HepG2 (cell line): ENCODE data around the gene TASP1. TPM values are rescaled to one million over a fixed set of nuclear protein-coding genes. Genes with fewer than 3 reads are reported as not detected.

Experiments used
- ASH2L ChIP-seq: fragments of 300-600, 200-600 bp; sonication (generic); IDR thresholded peaks from 2 replicates; pipeline ENCODE4 v1.7.0; 2017; ENCODE audit warnings: low read depth, mild to moderate bottlenecking, moderate library complexity, mixed read lengths, low read length; ENCODE audit not compliant: insufficient read length
- BCL6 ChIP-seq: IDR thresholded peaks from 2 replicates; pipeline ENCODE4 v1.6.1; 2016; ENCODE audit warnings: missing genetic modification reagents, missing compliant biosample characterization
- BORCS8-MEF2B ChIP-seq: sonication (generic); formaldehyde crosslinking; IDR thresholded peaks from 2 replicates; pipeline ENCODE4 v1.8.0; 2022; ENCODE audit warnings: mild to moderate bottlenecking, missing genetic modification reagents
- FOXO1 ChIP-seq: sonication (generic); formaldehyde crosslinking; IDR thresholded peaks from 2 replicates; pipeline ENCODE4 v1.4.0; 2020; ENCODE audit warnings: missing genetic modification reagents
- HNF4A ChIP-seq: sonication (generic); formaldehyde crosslinking; IDR thresholded peaks from 2 replicates; pipeline ENCODE4 v1.4.0; 2020; ENCODE audit warnings: missing genetic modification reagents
- MAFF ChIP-seq: IDR thresholded peaks from 2 replicates; pipeline ENCODE4 v1.6.1; 2011; ENCODE audit warnings: low read depth, low read length, improper control_type of control experiment
- MED1 ChIP-seq: sonication (generic); formaldehyde crosslinking; IDR thresholded peaks from 2 replicates; pipeline ENCODE4 v1.4.0; 2020; ENCODE audit warnings: missing genetic modification reagents
- MIXL1 ChIP-seq: IDR thresholded peaks from 2 replicates; pipeline ENCODE4 v1.6.1; 2016
- MLLT10 ChIP-seq: sonication (generic); formaldehyde crosslinking; IDR thresholded peaks from 2 replicates; pipeline ENCODE4 v1.4.0; 2020; ENCODE audit warnings: missing genetic modification reagents
- MXI1 ChIP-seq: IDR thresholded peaks from 3 replicates; pipeline ENCODE4 v1.6.1; 2012; ENCODE audit warnings: low read depth, low read length, inconsistent platforms, borderline replicate concordance
- RXRB ChIP-seq: IDR thresholded peaks from 2 replicates; pipeline ENCODE4 v1.6.1; 2016; ENCODE audit warnings: borderline replicate concordance, missing genetic modification reagents, missing compliant biosample characterization
- TEAD3 ChIP-seq: optimal IDR thresholded peaks from 2 replicates; pipeline ENCODE3; 2016; ENCODE audit warnings: borderline replicate concordance
- ZBTB7B ChIP-seq: sonication (generic); formaldehyde crosslinking; IDR thresholded peaks from 2 replicates; pipeline ENCODE4 v1.4.0; 2020; ENCODE audit warnings: missing genetic modification reagents
- ZFP1 ChIP-seq: IDR thresholded peaks from 2 replicates; pipeline ENCODE4 v1.6.1; 2016
- ZNF615 ChIP-seq: sonication (generic); formaldehyde crosslinking; IDR thresholded peaks from 2 replicates; pipeline ENCODE4 v1.5.0; 2020; ENCODE audit warnings: mild to moderate bottlenecking, missing genetic modification reagents, borderline replicate concordance
- ZNF839 ChIP-seq: sonication (generic); formaldehyde crosslinking; IDR thresholded peaks from 2 replicates; pipeline ENCODE4 v1.4.0; 2020; ENCODE audit warnings: missing genetic modification reagents, mild to moderate bottlenecking, borderline replicate concordance
- polyA plus RNA-seq, 8 experiments: library from polyadenylated mRNA; depleted of rRNA in 3 of 8; stranded (reverse) in 7 of 8; unstranded in 1 of 8; fragments of >200 nt; fragmentation: Illumina TruSeq in 4 of 8; extraction: Trizol in 4 of 8; gene quantifications; 2 replicates each; pipeline versions ENCODE4 v1.2.1 to v1.2.3, GENCODE V29; 2011 to 2016; ENCODE audit warnings: low read depth in 4 of 8, missing spikeins in 1 of 8, mixed read lengths in 1 of 8; ENCODE audit not compliant: insufficient read depth in 1 of 8
- total RNA-seq, 5 experiments: library from RNA; depleted of rRNA; stranded (reverse); fragments of >200 nt; fragmentation: Illumina TruSeq; extraction: Trizol; gene quantifications; 2 replicates each; pipeline ENCODE4 v1.2.3, GENCODE V29; 2016; ENCODE audit warnings: low read depth in 1 of 5
- TF ChIP-seq, protein P1 (sequence below): IDR thresholded peaks from 2 replicates; pipeline ENCODE4 v1.6.1; 2016; ENCODE audit warnings: low read depth, missing genetic modification reagents, missing compliant biosample characterization
- TF ChIP-seq, protein P2 (sequence below): sonication (generic); formaldehyde crosslinking; conservative IDR thresholded peaks from 2 replicates; pipeline ENCODE4 v1.4.0; 2020; ENCODE audit warnings: missing genetic modification reagents
- TF ChIP-seq, protein P3 (sequence below): sonication (generic); formaldehyde crosslinking; IDR thresholded peaks from 2 replicates; pipeline ENCODE4 v1.5.1; 2020; ENCODE audit warnings: missing genetic modification reagents, mild to moderate bottlenecking, borderline replicate concordance
- TF ChIP-seq, protein P4 (sequence below): sonication (generic); formaldehyde crosslinking; IDR thresholded peaks from 2 replicates; pipeline ENCODE4 v1.8.0; 2022; ENCODE audit warnings: mild to moderate bottlenecking, missing genetic modification reagents, moderate library complexity

The TASP1 gene
- total and polyA plus RNA-seq, 2 of the 13 experiments (the other 11 are each of a cell fraction or from before 2014, with no cell fraction given) = 10.0 to 25.2 TPM

DNA sequence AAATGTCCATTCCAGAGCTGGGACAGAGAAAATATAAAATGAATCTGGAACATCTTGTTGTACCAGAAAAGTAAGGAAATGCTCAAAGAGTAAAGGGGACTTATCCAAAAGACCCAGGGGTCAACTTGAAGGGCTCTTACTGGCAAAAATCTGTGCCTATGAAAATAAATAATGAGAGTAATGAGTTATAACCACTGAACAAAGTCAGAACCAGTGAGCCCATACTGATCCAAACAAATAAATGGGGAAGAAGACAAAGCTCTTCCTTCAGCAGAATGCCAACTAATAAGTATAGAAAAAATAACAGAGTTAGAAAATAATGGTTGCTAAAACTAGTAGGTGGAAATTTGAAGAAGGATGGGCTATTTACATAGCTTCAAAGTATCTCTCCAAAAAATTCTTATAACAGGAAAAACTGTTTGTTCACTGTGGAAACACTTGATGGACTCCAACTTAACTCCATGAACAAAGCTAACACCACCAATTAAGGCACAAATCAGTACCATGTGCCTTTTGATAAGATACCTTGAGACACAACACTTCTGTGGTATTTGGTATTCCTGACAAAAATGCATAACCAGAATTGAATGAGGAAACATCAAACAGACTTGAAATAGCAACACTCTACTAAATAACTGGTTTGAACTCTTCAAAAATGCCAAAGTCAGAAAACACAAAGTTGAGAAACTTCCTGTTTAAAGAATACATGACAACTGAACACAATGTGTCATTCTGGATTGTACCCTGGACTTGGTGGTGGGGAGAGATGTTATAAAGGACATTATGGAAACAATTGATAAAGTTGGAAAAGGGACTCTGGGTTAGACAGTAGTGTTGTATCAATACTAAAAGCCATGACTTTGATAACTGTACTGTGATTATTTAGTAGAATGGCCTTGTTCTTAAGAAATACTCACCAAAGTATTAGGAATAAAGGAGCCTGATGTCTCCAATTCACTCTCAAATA is 220.2 kb downstream of the TASP1 start (continued):
- TF ChIP-seq MAFF (peak; percentile 52), ZNF615 (no peak), ZNF839 (CRISPR knock-in tag) (no peak), BCL6 (CRISPR knock-in tag) (peak; percentile 87), FOXO1 (CRISPR knock-in tag) (peak; percentile 97), MXI1 (peak; percentile 28; the same call in 1 of the 3 replicates), ZBTB7B (peak; percentile 70; the same call in 1 of the 2 replicates), HNF4A (CRISPR knock-in tag) (peak; percentile 93), TEAD3 (CRISPR knock-in tag) (peak; percentile 97), MLLT10 (CRISPR knock-in tag) (no peak), RXRB (CRISPR knock-in tag) (peak; percentile 96), MED1 (CRISPR knock-in tag) (peak; percentile 98), ZFP1 (CRISPR knock-in tag) (peak; percentile 81; the same call in 1 of the 2 replicates), BORCS8-MEF2B (CRISPR knock-in tag) (no peak), MIXL1 (CRISPR knock-in tag) (peak; percentile 97), ASH2L (peak; percentile 94)
- TF ChIP-seq, protein P1, sequence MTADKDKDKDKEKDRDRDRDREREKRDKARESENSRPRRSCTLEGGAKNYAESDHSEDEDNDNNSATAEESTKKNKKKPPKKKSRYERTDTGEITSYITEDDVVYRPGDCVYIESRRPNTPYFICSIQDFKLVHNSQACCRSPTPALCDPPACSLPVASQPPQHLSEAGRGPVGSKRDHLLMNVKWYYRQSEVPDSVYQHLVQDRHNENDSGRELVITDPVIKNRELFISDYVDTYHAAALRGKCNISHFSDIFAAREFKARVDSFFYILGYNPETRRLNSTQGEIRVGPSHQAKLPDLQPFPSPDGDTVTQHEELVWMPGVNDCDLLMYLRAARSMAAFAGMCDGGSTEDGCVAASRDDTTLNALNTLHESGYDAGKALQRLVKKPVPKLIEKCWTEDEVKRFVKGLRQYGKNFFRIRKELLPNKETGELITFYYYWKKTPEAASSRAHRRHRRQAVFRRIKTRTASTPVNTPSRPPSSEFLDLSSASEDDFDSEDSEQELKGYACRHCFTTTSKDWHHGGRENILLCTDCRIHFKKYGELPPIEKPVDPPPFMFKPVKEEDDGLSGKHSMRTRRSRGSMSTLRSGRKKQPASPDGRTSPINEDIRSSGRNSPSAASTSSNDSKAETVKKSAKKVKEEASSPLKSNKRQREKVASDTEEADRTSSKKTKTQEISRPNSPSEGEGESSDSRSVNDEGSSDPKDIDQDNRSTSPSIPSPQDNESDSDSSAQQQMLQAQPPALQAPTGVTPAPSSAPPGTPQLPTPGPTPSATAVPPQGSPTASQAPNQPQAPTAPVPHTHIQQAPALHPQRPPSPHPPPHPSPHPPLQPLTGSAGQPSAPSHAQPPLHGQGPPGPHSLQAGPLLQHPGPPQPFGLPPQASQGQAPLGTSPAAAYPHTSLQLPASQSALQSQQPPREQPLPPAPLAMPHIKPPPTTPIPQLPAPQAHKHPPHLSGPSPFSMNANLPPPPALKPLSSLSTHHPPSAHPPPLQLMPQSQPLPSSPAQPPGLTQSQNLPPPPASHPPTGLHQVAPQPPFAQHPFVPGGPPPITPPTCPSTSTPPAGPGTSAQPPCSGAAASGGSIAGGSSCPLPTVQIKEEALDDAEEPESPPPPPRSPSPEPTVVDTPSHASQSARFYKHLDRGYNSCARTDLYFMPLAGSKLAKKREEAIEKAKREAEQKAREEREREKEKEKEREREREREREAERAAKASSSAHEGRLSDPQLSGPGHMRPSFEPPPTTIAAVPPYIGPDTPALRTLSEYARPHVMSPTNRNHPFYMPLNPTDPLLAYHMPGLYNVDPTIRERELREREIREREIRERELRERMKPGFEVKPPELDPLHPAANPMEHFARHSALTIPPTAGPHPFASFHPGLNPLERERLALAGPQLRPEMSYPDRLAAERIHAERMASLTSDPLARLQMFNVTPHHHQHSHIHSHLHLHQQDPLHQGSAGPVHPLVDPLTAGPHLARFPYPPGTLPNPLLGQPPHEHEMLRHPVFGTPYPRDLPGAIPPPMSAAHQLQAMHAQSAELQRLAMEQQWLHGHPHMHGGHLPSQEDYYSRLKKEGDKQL (CRISPR knock-in tag) = no peak
- TF ChIP-seq, protein P2, sequence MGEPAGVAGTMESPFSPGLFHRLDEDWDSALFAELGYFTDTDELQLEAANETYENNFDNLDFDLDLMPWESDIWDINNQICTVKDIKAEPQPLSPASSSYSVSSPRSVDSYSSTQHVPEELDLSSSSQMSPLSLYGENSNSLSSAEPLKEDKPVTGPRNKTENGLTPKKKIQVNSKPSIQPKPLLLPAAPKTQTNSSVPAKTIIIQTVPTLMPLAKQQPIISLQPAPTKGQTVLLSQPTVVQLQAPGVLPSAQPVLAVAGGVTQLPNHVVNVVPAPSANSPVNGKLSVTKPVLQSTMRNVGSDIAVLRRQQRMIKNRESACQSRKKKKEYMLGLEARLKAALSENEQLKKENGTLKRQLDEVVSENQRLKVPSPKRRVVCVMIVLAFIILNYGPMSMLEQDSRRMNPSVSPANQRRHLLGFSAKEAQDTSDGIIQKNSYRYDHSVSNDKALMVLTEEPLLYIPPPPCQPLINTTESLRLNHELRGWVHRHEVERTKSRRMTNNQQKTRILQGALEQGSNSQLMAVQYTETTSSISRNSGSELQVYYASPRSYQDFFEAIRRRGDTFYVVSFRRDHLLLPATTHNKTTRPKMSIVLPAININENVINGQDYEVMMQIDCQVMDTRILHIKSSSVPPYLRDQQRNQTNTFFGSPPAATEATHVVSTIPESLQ = peak; percentile 87; the same call in 1 of the 2 replicates
- TF ChIP-seq, protein P3, sequence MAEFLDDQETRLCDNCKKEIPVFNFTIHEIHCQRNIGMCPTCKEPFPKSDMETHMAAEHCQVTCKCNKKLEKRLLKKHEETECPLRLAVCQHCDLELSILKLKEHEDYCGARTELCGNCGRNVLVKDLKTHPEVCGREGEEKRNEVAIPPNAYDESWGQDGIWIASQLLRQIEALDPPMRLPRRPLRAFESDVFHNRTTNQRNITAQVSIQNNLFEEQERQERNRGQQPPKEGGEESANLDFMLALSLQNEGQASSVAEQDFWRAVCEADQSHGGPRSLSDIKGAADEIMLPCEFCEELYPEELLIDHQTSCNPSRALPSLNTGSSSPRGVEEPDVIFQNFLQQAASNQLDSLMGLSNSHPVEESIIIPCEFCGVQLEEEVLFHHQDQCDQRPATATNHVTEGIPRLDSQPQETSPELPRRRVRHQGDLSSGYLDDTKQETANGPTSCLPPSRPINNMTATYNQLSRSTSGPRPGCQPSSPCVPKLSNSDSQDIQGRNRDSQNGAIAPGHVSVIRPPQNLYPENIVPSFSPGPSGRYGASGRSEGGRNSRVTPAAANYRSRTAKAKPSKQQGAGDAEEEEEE (CRISPR knock-in tag) = no peak
- TF ChIP-seq, protein P4, sequence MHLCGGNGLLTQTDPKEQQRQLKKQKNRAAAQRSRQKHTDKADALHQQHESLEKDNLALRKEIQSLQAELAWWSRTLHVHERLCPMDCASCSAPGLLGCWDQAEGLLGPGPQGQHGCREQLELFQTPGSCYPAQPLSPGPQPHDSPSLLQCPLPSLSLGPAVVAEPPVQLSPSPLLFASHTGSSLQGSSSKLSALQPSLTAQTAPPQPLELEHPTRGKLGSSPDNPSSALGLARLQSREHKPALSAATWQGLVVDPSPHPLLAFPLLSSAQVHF (CRISPR knock-in tag) = no peak
